Measurements from ENCODE around the gene FCHO2. TPM values are rescaled to one million over a fixed set of nuclear protein-coding genes. Genes with fewer than 3 reads are reported as not detected.

FCHO2 gene
- total RNA-seq, 2 donors from 2014 or later = 5.9 to 18.2 TPM

GRCh38 chr5:73126381-73126780 is 170.5 kb downstream of the FCHO2 start:
- Histone ChIP-seq H3K27ac (no peak overlapping the region), H3K4me1 (no peaks in the 10 kb centered on the region), H3K4me3 (no peak overlapping the region), H3K27me3 (no peaks in the 10 kb centered on the region), H3K9me3 (no peaks in the 10 kb centered on the region), H3K36me3 (replicated peaks in 1 of 2; ENCODE audit: insufficient read depth in 1 of 2, low read depth in 2 of 2) (no peaks in the 10 kb centered on the region)
- no peak for ATAC-seq
- WGBS, 2 donors = 70 to 85% methylated on average over 4 of the region's 4 CpGs
- intact Hi-C loops (cut with DNase I) = no loop called here
- TF ChIP-seq POLR2A (IDR thresholded peaks at IDR 0.05) (no peak), CTCF (IDR thresholded peaks at IDR 0.05) (no peak)
- DNase-seq = no peak

- TF ChIP-seq CTCF (IDR thresholded peaks at IDR 0.05) (no peak), POLR2A (IDR thresholded peaks at IDR 0.05) (no peak)
- DNase-seq (no peak), ATAC-seq (no peak)
- intact Hi-C loops (cut with DNase I) = no loop called here
- no peaks in the 10 kb centered on the region for H3K9me3 ChIP-seq
- no peaks in the 10 kb centered on the region for H3K27me3 ChIP-seq
- H3K36me3 ChIP-seq (replicated peaks in 1 of 2; ENCODE audit: insufficient read depth in 1 of 2, low read depth in 2 of 2) = no peaks in the 10 kb centered on the region
- H3K4me1 ChIP-seq = peaks cover 2% of the 10 kb centered on the region
- no peak overlapping the region for H3K27ac ChIP-seq
- 75 to 88% methylated on average over 1 of the region's 1 CpG for WGBS, 2 donors
- no peak overlapping the region for H3K4me3 ChIP-seq
Measured at GRCh38 chr5:73126957-73127356, 171.1 kb downstream of the FCHO2 start.

GRCh38 chr5:73129143-73129542 is 173.3 kb downstream of the FCHO2 start:
- WGBS, 2 donors = 80 to 95% methylated on average over 5 of the region's 5 CpGs

GRCh38 chr5:73130811-73131210 is 175.0 kb downstream of the FCHO2 start:
- Histone ChIP-seq H3K9me3 (no peaks in the 10 kb centered on the region), H3K27me3 (no peaks in the 10 kb centered on the region), H3K27ac (no peak overlapping the region), H3K4me3 (no peak overlapping the region), H3K36me3 (replicated peaks in 1 of 2; ENCODE audit: insufficient read depth in 1 of 2, low read depth in 2 of 2) (no peaks in the 10 kb centered on the region), H3K4me1 (peaks cover 10% of the 10 kb centered on the region)
- no peak for TF ChIP-seq POLR2A (IDR thresholded peaks at IDR 0.05)
- no peak for TF ChIP-seq CTCF (IDR thresholded peaks at IDR 0.05)
- intact Hi-C loops (cut with DNase I) = no loop called here
- no peak for ATAC-seq
- WGBS, 2 donors = 71 to 80% methylated on average over 1 of the region's 1 CpG
- no peak for DNase-seq

More at GRCh38 chr5:73129143-73129542, 173.3 kb downstream of the FCHO2 start:
- Histone ChIP-seq H3K27ac (no peak overlapping the region), H3K4me1 (peaks cover 10% of the 10 kb centered on the region), H3K9me3 (no peaks in the 10 kb centered on the region), H3K4me3 (no peak overlapping the region), H3K36me3 (replicated peaks in 1 of 2; ENCODE audit: insufficient read depth in 1 of 2, low read depth in 2 of 2) (no peaks in the 10 kb centered on the region), H3K27me3 (no peaks in the 10 kb centered on the region)
- ATAC-seq = no peak
- intact Hi-C loops (cut with DNase I) = no loop called here
- no peak for TF ChIP-seq CTCF (IDR thresholded peaks at IDR 0.05)
- no peak for TF ChIP-seq POLR2A (IDR thresholded peaks at IDR 0.05)
- no peak for DNase-seq

- no peak for DNase-seq
- no peaks in the 10 kb centered on the region for H3K36me3 ChIP-seq (replicated peaks in 1 of 2; ENCODE audit: insufficient read depth in 1 of 2, low read depth in 2 of 2)
Measured at GRCh38 chr5:73131711-73132425, 176.0 kb downstream of the FCHO2 start.

More at GRCh38 chr5:73131711-73132425, 176.0 kb downstream of the FCHO2 start:
- H3K9me3 ChIP-seq = no peaks in the 10 kb centered on the region
- H3K27ac ChIP-seq = no peak overlapping the region
- no peak for TF ChIP-seq CTCF (IDR thresholded peaks at IDR 0.05)
- intact Hi-C loops (cut with DNase I) = no loop called here
- ATAC-seq = no peak
- H3K4me3 ChIP-seq = no peak overlapping the region
- H3K4me1 ChIP-seq = peaks cover 10% of the 10 kb centered on the region
- WGBS, 2 donors = 67 to 85% methylated on average over 3 of the region's 3 CpGs
- no peaks in the 10 kb centered on the region for H3K27me3 ChIP-seq

Data from body of pancreas (tissue), 4 donors.